HFFc6 (cell line): ENCODE results near the gene PNLIP. TPM values are rescaled to one million over a fixed set of nuclear protein-coding genes. Genes with fewer than 3 reads are reported as not detected.

Experiments used
- DNase-seq: peaks from one replicate; pipeline ENCODE4 v3.0.0-alpha.2; 2018
- H3K27ac Mint-ChIP-seq: 2 replicates; pipeline ENCODE4 v1.8.0; 2020; ENCODE audit warnings: mild to moderate bottlenecking, mixed read lengths
- H3K27me3 Mint-ChIP-seq: 2 replicates; pipeline ENCODE4 v1.8.0; 2021; ENCODE audit warnings: mild to moderate bottlenecking, moderate library complexity, mixed read lengths; ENCODE audit not compliant: insufficient read depth
- H3K36me3 Mint-ChIP-seq: 2 replicates; pipeline ENCODE4 v1.8.0; 2021; ENCODE audit warnings: low read depth, mixed read lengths
- H3K4me1 Mint-ChIP-seq: 2 replicates; pipeline ENCODE4 v1.8.0; 2020; ENCODE audit warnings: low read depth, mixed read lengths
- H3K4me3 Mint-ChIP-seq: 2 replicates; pipeline ENCODE4 v1.8.0; 2020; ENCODE audit warnings: mild to moderate bottlenecking, moderate library complexity, mixed read lengths
- H3K9me3 Mint-ChIP-seq: 2 replicates; pipeline ENCODE4 v1.8.0; 2020; ENCODE audit warnings: mild to moderate bottlenecking, mixed read lengths
- CTCF ChIP-seq: fragments of 200-600 bp; sonication (generic); IDR thresholded peaks from 2 replicates; pipeline ENCODE4 v1.5.0; 2021; ENCODE audit warnings: antibody characterized with exemption, mild to moderate bottlenecking
- total RNA-seq, 6 experiments: library from RNA; stranded (reverse); fragmentation: NEBNext Ultra II Directional; extraction: Animal tissue kit (Norgen Biotek cat#: 25700); gene quantifications; 2 replicates in 1 of 6; 3 replicates in 5 of 6; pipeline ENCODE4 v1.2.3, GENCODE V29; 2021

Gene PNLIP
- total RNA-seq, 6 experiments from 2014 or later, result not detected

DNA sequence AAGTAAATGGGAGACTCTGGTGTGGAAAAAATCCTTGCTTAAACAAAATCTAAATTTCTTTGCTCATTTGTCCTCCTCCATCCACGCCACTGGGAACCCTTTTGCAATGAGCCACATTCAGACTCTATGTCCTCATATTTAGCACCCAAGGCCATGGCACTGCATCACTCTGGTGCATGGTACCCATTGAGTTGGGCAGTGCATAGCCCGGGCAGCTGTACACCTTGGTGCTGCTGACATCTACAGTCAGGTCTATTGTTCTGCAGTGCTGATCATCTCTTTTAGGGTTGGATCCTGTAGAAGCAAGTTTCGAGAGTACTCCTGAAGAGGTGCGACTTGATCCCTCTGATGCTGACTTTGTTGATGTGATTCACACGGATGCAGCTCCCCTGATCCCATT lies 51.8 kb downstream of the PNLIP start:
- no peak for DNase-seq
- H3K27ac Mint-ChIP-seq, result no peak overlapping the region
- TF ChIP-seq CTCF, result no peak
- H3K36me3 Mint-ChIP-seq, result no peaks in the 10 kb centered on the region
- H3K4me3 Mint-ChIP-seq, result no peak overlapping the region
- H3K4me1 Mint-ChIP-seq, result no peaks in the 10 kb centered on the region
- H3K27me3 Mint-ChIP-seq, result no peaks in the 10 kb centered on the region
- no peaks in the 10 kb centered on the region; the same call in 1 of the 2 replicates for H3K9me3 Mint-ChIP-seq

DNA sequence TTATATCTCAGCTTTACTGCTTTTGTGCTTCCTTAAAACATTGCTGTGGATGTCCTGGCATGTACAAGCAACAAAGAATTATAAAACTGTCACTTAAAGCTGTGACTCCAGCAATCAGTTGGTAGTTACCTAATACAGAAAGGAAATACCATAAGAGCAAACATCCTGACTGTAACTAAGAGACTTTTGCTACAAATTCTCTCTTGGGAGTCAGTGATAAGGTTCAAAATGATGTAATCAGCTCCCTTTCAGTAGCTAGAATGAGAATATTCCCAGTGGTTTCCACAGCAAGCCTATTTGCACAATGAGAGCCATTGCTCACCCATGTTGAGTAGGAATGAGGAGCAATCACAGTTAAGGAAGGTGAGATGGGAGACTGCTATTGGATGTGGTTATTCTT lies 52.6 kb downstream of the PNLIP start:
- H3K4me1 Mint-ChIP-seq, result no peaks in the 10 kb centered on the region
- no peak overlapping the region for H3K4me3 Mint-ChIP-seq
- TF ChIP-seq CTCF, result no peak
- H3K36me3 Mint-ChIP-seq, result no peaks in the 10 kb centered on the region
- no peaks in the 10 kb centered on the region; the same call in 1 of the 2 replicates for H3K9me3 Mint-ChIP-seq
- H3K27me3 Mint-ChIP-seq, result no peaks in the 10 kb centered on the region
- no peak for DNase-seq
- no peak overlapping the region for H3K27ac Mint-ChIP-seq

DNA sequence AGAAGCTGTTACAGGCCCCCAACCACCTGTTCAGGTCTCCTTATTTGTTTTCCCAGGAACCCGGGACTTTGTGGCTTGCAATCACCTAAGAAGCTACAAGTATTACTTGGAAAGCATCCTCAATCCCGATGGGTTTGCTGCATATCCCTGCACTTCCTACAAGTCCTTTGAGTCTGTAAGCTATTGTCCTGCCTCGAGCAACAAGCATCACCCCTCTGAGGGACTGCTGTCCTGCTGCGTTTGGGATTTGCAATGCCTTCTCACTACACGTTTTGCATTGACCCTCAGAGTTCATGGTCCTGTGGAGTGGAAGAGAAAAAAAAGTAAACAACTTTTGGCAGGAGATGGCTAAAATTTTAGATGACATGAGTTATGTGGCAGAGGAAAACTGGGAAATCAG lies 54.3 kb downstream of the PNLIP start:
- H3K27ac Mint-ChIP-seq, result no peak overlapping the region
- no peaks in the 10 kb centered on the region; the same call in 1 of the 2 replicates for H3K9me3 Mint-ChIP-seq
- no peaks in the 10 kb centered on the region for H3K36me3 Mint-ChIP-seq
- TF ChIP-seq CTCF, result no peak
- no peak for DNase-seq
- H3K4me3 Mint-ChIP-seq, result no peak overlapping the region
- H3K4me1 Mint-ChIP-seq, result no peaks in the 10 kb centered on the region
- no peaks in the 10 kb centered on the region for H3K27me3 Mint-ChIP-seq

GRCh38 chr10:116602648-116603400 lies 57.1 kb downstream of the PNLIP start:
- TF ChIP-seq CTCF, result no peak
- DNase-seq, result no peak
- no peak overlapping the region for H3K4me3 Mint-ChIP-seq
- no peaks in the 10 kb centered on the region; the same call in 1 of the 2 replicates for H3K9me3 Mint-ChIP-seq
- no peaks in the 10 kb centered on the region for H3K36me3 Mint-ChIP-seq
- no peak overlapping the region for H3K27ac Mint-ChIP-seq
- no peaks in the 10 kb centered on the region for H3K27me3 Mint-ChIP-seq
- H3K4me1 Mint-ChIP-seq, result no peaks in the 10 kb centered on the region

DNA sequence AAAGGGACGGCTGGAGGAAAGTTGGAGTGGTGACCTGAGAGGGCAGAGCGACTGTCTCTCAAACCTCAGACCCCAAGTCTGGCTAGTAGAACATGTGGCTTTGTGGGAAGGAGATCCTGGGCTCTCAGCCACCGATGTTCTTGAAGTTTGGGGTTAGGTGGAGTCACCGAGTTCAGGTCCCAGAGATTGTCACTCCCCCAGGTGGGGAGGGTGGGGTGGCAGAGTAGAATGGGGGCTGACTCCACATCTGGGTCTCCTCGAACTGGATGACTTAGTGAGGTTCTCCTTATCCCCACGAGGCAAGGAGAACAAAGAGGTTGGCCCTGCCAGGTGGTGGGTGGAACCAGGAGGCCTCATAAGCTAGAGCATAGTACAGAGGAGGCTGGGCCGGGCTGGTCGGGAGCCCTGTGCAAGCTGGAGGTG lies 60.3 kb downstream of the PNLIP start:
- no peak overlapping the region for H3K4me3 Mint-ChIP-seq
- no peak for TF ChIP-seq CTCF
- H3K27ac Mint-ChIP-seq, result no peak overlapping the region
- H3K9me3 Mint-ChIP-seq, result peaks cover 5% of the 10 kb centered on the region; the same call in 1 of the 2 replicates
- no peak for DNase-seq
- no peaks in the 10 kb centered on the region; the same call in 1 of the 2 replicates for H3K27me3 Mint-ChIP-seq
- H3K4me1 Mint-ChIP-seq, result no peaks in the 10 kb centered on the region
- H3K36me3 Mint-ChIP-seq, result no peaks in the 10 kb centered on the region
